ENCODE measurements around the gene FTL.

DNA sequence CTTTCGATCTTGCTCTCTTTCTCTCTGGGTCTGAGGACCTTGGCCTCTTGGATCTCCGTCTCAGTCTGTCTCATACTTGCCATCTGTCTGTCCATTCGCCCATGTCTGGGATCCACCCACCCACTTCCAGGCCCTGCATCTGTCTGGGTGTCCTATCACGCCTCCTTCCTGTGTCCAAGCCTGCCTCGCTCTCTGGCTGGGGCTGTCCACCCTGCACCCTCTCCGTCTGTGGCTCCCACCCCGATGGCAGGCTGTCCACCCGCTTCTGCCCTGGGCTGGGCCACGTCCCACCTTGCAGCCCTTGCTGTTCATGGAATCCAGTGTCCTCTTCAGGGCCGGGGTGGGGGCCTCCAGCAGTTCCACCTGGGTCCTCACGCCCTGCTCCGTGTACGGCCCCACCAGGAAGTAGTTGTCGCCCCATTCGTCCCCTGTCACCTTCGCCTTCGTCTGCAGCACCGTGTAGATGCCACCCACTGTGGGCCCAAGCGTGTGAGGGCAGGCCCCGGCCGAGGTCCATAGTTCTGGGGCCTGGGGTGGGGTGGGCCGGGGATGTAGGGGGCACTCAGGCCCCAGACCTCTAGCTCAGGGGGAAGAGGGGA, 26.0 kb downstream of the FTL start:
- no peak for TF ChIP-seq CTCF (IDR thresholded peaks at IDR 0.05; ENCODE audit: poor library complexity)
- no peak for TF ChIP-seq EZH2 (IDR thresholded peaks at IDR 0.05; ENCODE audit: borderline replicate concordance)
- TF ChIP-seq EZH2phosphoT487 (IDR thresholded peaks at IDR 0.05; ENCODE audit: low read depth, severe bottlenecking, unreplicated experiment), result no peak
